HepG2 (cell line): ENCODE measurements around the gene STK11. TPM values are rescaled to one million over a fixed set of nuclear protein-coding genes. Genes with fewer than 3 reads are reported as not detected.
A peak's percentile ranks its signal among the peaks of the same experiment; 100 is the strongest.

ENCODE experiments used
- AHR ChIP-seq: IDR thresholded peaks from 2 replicates; pipeline ENCODE4 v1.6.1; 2018; ENCODE audit warnings: missing genetic modification reagents, missing compliant biosample characterization
- ARID5B ChIP-seq: IDR thresholded peaks from 2 replicates; pipeline ENCODE4 v1.4.0; 2020; ENCODE audit warnings: mild to moderate bottlenecking, missing genetic modification reagents
- BHLHE40 ChIP-seq: IDR thresholded peaks from 2 replicates; pipeline ENCODE4 v1.6.1; 2011; ENCODE audit warnings: low read length, improper control_type of control experiment
- FOXC1 ChIP-seq: sonication (generic); formaldehyde crosslinking; IDR thresholded peaks from 2 replicates; pipeline ENCODE4 v1.8.0; 2022; ENCODE audit warnings: mild to moderate bottlenecking, missing genetic modification reagents, borderline replicate concordance
- FOXP4 ChIP-seq: sonication (generic); formaldehyde crosslinking; IDR thresholded peaks from 2 replicates; pipeline ENCODE4 v1.4.0; 2020; ENCODE audit warnings: missing genetic modification reagents
- HMGXB4 ChIP-seq, 2 experiments: sonication (generic) in 1 of 2; formaldehyde crosslinking in 1 of 2; IDR thresholded peaks; 2 replicates each; pipeline versions ENCODE4 v1.4.0 to v1.6.1; 2018 to 2020; ENCODE audit warnings: missing genetic modification reagents in 2 of 2, borderline replicate concordance in 1 of 2, low read depth in 1 of 2, mild to moderate bottlenecking in 1 of 2, missing biosample characterization in 1 of 2
- HNRNPH1 ChIP-seq: fragments of 200-400 bp; formaldehyde crosslinking; optimal IDR thresholded peaks from 2 replicates; pipeline ENCODE3; 2017; ENCODE audit warnings: mild to moderate bottlenecking, low read depth, low read length
- HNRNPL ChIP-seq: fragments of 200-400 bp; formaldehyde crosslinking; IDR thresholded peaks from 2 replicates; pipeline ENCODE4 v1.6.1; 2017; ENCODE audit warnings: mild to moderate bottlenecking, low read depth, low read length
- HOXA7 ChIP-seq: sonication (generic); formaldehyde crosslinking; IDR thresholded peaks from 2 replicates; pipeline ENCODE4 v1.8.1; 2022; ENCODE audit warnings: mild to moderate bottlenecking, missing genetic modification reagents, moderate library complexity
- MEIS1 ChIP-seq: sonication (generic); formaldehyde crosslinking; IDR thresholded peaks from 2 replicates; pipeline ENCODE4 v1.9.0; 2021; ENCODE audit warnings: mild to moderate bottlenecking, missing genetic modification reagents, moderate library complexity, borderline replicate concordance
- NR2F1 ChIP-seq, 2 experiments: fragments of 450-650 bp in 1 of 2; formaldehyde crosslinking in 1 of 2; IDR thresholded peaks; 2 replicates each; pipeline versions ENCODE4 v1.5.0 to v1.6.1; 2016 to 2020; ENCODE audit warnings: mild to moderate bottlenecking in 1 of 2, missing compliant biosample characterization in 1 of 2, missing genetic modification reagents in 1 of 2, moderate library complexity in 1 of 2
- NR3C1 ChIP-seq: sonication (generic); formaldehyde crosslinking; IDR thresholded peaks from 2 replicates; pipeline ENCODE4 v1.4.0; 2020; ENCODE audit warnings: missing genetic modification reagents
- RAD21 ChIP-seq: fragments of 450-650 bp; formaldehyde crosslinking; IDR thresholded peaks from 2 replicates; pipeline ENCODE4 v1.5.0; 2020; ENCODE audit warnings: mild to moderate bottlenecking
- SMARCE1 ChIP-seq: fragments of 450-650 bp; IDR thresholded peaks from 2 replicates; pipeline ENCODE4 v1.6.1; 2017; ENCODE audit warnings: borderline replicate concordance
- ZEB1 ChIP-seq: IDR thresholded peaks from 2 replicates; pipeline ENCODE4 v1.6.1; 2012; ENCODE audit warnings: mild to moderate bottlenecking, low read depth, inconsistent platforms; ENCODE audit not compliant: insufficient replicate concordance
- ZNF414 ChIP-seq: sonication (generic); formaldehyde crosslinking; IDR thresholded peaks from 2 replicates; pipeline ENCODE4 v1.5.0; 2020; ENCODE audit warnings: missing genetic modification reagents
- ZNF572 ChIP-seq: sonication (generic); formaldehyde crosslinking; IDR thresholded peaks from 2 replicates; pipeline ENCODE4 v1.5.1; 2020; ENCODE audit warnings: mild to moderate bottlenecking, missing genetic modification reagents
- ZNF616 ChIP-seq: sonication (generic); formaldehyde crosslinking; IDR thresholded peaks from 2 replicates; pipeline ENCODE4 v1.5.0; 2020; ENCODE audit warnings: low read depth, mild to moderate bottlenecking, missing genetic modification reagents
- ZSCAN21 ChIP-seq: sonication (generic); formaldehyde crosslinking; IDR thresholded peaks from 2 replicates; pipeline ENCODE4 v1.8.0; 2022; ENCODE audit warnings: mild to moderate bottlenecking, missing genetic modification reagents, moderate library complexity, borderline replicate concordance
- polyA plus RNA-seq, 8 experiments: library from polyadenylated mRNA; depleted of rRNA in 3 of 8; stranded (reverse) in 7 of 8; unstranded in 1 of 8; fragments of >200 nt; fragmentation: Illumina TruSeq in 4 of 8; extraction: Trizol in 4 of 8; gene quantifications; 2 replicates each; pipeline versions ENCODE4 v1.2.1 to v1.2.3, GENCODE V29; 2011 to 2016; ENCODE audit warnings: low read depth in 4 of 8, missing spikeins in 1 of 8, mixed read lengths in 1 of 8; ENCODE audit not compliant: insufficient read depth in 1 of 8
- total RNA-seq, 5 experiments: library from RNA; depleted of rRNA; stranded (reverse); fragments of >200 nt; fragmentation: Illumina TruSeq; extraction: Trizol; gene quantifications; 2 replicates each; pipeline ENCODE4 v1.2.3, GENCODE V29; 2016; ENCODE audit warnings: low read depth in 1 of 5

Gene STK11
- total and polyA plus RNA-seq, 2 of the 13 experiments (the other 11 are each of a cell fraction or from before 2014, with no cell fraction given), result 27.5 to 43.6 TPM

- TF ChIP-seq HMGXB4 (CRISPR knock-in tag; IDR thresholded peaks at IDR 0.05; ENCODE audit: borderline replicate concordance in 1 of 2, low read depth in 1 of 2) (peak in 1 of 2 experiments; percentile 39; a peak in 1 of 4 replicates), FOXP4 (CRISPR knock-in tag) (peak; percentile 11; the same call in 1 of the 2 replicates), MEIS1 (CRISPR knock-in tag) (no peak), HNRNPL (peak; percentile 86), RAD21 (CRISPR knock-in tag) (0 out of 2 replicates have a peak, but pooled peaks have one; percentile 7), FOXC1 (peak; percentile 19; the same call in 1 of the 2 replicates), NR3C1 (no peak), BHLHE40 (no peak), ZSCAN21 (CRISPR knock-in tag) (0 out of 2 replicates have a peak, but pooled peaks have one; percentile 32), HNRNPH1 (peak; percentile 29), ARID5B (CRISPR knock-in tag) (no peak; the same call in 1 of the 2 replicates), ZNF414 (CRISPR knock-in tag) (peak; percentile 80; the same call in 1 of the 2 replicates), NR2F1 (CRISPR knock-in tag; IDR thresholded peaks at IDR 0.05) (peak; percentile 50 to 70; a peak in 1 of 4 replicates), ZEB1 (peak; percentile 28), SMARCE1 (no peak), AHR (CRISPR knock-in tag) (0 out of 2 replicates have a peak, but pooled peaks have one; percentile 22), ZNF572 (CRISPR knock-in tag) (no peak), HOXA7 (no peak), ZNF616 (CRISPR knock-in tag) (0 out of 2 replicates have a peak, but pooled peaks have one; percentile 30)
Observed at GRCh38 chr19:1251330-1252220, 46.0 kb downstream of the STK11 start (continued).
